Eye (tissue), 1 donor: ENCODE measurements around the gene TGFBR2.
"Not testable (repeated sequence)": the region's sequence is repeated elsewhere in the genome, so short reads cannot be mapped to it uniquely, and the experiment has no call there.

Experiments
- DNase-seq: peaks from one replicate; pipeline ENCODE4 v3.0.0-alpha.2; 2015

TGFBR2 gene

DNA sequence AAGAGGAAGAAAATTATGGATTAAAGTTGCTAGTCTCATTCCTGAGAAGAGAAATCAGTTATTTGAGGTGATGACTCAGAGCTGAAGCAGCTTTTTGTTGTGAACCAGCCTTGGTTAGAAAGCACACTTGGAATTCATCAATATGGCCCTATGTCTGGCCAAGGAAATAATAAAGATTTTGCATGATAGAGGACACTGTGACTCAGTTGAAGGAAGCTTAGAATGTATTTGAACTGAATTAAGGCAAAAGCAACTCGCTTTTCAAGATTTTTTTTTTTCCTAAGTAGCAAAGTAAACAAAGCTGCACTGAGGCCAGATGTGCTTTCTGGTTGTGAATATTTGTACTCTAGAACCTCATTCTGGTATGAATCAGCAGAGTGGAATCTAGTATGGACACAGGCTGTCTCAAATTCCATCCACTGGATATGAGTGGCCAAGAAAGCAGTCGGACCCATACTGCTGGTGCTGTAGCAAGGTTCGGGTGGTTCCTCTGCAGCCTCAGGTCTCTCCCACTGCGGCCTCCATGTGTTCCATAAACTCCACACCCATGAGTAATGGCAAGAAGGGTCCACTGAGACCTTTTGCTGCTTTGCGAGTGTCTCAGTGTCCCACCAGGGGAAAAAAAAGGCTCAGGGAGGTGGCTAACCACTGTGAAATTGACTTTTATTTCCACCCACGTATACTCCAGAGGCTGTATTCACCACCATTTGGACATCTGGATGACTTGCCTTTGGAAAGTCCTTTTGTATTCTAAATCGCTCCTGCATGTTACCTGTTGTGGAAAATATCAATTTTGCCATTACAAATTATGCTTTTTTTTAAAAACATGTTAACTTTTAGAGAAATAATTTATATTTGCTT is 53.1 kb downstream of the TGFBR2 start:
- DNase-seq: peak; percentile 42

DNA sequence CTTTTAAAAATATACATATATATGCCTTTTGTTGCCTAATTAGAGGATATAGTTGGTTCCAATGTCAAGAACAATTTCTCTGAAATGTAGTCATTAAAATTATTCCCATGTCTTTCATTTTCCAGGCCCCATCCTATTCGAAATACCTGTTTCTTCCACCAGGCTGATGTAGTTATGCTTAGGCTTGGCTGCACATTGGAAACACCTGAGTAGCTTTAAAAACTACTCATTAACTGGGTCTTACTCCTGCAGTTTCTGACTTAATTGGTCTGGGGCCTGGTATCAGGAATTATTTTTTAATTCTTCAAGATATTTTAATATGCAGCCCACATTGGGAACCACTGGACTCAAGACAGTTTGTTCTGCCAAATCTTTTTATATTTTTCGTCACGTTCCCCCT is 53.7 kb downstream of the TGFBR2 start:
- DNase-seq: no peak

DNA sequence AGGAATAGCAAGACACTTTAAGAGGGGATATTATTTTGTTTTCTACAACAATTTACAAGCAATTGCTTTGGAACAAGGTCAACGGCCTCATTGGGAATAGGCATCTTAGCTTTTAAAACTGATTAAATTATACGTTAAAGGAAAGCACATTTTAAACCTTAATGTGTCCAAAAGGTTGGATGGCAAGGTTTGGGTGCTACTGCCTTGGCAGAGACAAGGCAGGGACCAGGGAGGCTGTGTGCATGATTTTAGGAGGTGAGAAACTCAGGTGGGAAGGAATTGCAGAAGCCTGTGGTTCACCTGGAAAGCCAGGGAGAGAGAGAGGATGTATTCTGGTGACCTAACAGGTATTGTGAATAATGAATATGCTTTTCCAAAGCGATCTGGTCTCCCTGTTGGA is 54.3 kb downstream of the TGFBR2 start:
- DNase-seq: no peak

DNA sequence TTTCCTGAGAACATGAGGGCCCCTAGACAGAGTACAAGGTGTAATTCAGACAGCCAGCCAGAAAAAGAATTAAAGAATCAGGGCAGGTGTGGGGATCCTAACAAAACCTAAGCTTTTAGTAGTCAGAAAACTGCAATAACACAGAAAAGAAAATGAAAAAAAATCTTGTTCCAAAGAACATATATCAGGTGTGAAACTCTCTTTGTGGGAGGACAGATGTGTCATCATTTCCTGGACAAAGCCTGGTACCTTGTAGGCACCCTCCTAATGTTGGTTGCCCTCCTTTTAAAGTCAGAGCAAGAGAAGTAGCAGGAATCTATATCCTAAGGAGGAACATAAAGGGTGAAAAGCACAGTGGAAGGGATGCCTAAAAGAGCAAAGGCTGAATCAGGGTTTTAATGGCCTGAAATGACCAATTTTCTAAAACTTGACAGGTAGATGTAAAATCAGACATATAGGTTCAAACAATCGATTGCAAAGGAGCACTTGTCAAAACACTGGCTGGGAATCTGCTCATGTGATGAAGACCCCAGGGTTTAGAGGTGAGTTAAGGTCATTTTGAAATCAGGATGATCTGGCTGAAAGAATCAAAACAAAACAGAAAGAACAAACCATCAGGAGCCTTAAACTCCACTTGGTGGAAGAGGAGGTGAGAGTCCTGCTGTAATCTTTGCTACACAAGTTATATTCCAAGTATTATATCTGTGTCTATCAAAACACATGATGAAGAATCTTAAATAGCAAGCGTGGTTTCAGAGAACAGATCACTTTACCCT is 54.9 kb downstream of the TGFBR2 start:
- DNase-seq: no peak

DNA sequence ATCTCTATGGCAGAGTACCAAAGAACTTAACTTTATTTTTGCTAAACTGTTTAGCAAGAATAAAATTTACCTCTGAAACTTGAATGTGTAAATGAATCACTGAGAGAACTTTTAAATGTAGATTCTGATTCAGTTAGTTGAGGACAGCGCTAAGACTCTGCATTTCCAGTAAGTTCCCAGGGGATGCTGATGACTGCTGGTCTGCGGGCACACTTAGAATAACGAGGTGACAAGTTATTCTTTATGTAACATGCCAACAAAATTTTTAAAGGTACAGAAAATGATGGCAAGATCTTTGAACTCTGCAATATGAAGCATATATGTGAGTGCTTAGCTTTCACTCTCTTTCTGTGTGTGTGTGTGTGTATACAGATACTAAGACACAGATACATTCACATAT is 56.4 kb downstream of the TGFBR2 start:
- DNase-seq: no peak

DNA sequence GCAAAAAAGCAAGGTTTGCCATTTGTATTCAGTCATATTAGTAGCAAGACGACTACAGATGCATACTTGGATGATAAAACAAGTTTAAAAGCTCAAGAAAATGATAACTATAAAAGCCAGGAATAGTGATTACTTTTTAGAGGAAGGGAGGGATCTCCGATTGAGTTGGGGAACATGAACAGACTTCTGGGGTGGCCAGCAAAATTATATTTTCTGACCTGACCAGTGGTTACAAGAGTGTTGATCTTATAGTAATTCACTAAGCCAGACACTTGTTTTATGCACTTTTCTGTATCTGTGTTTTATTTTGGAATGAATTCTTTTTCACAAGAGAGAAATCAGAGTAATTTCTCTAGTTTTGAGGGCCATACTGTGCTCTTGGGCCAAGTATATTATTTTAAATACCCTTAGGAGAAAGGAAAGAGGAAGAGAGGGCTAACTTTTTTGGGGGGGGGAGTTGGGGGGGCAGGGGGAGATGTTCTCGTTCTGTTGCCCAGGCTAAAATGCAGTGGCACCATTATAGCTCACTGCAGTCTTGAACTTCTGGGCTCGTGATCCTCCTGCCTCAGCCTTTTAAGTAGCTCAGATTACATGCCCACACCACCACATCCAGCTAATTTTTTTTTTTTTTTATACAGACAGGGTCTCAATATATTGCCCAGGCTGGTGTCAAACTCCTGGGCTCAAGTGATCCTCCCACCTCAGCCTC is 57.3 kb downstream of the TGFBR2 start:
- DNase-seq: no peak

DNA sequence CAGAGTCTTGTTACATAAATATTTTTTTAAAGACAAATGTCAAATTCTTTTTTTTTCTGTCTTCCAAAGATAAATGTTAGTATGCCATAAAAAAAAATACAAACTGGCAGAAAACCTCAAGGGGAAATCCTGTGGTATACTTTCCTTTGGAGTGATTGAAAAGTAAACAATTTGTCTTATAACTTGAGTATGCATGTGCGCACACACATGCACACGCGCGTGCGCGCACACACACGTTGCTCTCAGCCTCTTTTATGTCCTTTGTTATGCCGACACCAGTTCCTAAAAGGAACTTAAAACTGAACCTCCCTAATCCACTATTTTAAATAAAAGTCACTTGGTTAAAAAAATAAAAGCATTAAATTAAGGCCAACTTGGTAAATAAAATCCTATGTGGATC is 58.1 kb downstream of the TGFBR2 start:
- DNase-seq: no peak

DNA sequence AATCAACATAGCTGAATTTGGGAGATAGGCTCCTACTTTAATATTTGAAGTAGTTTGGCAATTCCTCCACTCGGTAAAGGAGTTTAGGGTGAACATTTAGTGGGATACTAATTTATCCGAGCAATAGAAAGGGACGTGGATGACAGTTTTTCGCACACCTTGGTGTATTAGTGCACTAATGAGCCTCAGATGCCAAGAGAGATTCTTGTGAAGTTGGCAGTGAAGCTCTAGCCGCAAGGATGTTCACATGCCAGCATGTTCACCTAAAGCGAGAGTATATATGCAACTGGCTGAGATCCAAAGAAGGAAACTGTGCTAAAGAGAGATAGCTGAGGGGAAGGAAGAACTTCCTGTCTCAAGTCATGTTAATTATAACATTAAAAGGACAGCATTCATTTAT is 58.5 kb downstream of the TGFBR2 start:
- no peak for DNase-seq

DNA sequence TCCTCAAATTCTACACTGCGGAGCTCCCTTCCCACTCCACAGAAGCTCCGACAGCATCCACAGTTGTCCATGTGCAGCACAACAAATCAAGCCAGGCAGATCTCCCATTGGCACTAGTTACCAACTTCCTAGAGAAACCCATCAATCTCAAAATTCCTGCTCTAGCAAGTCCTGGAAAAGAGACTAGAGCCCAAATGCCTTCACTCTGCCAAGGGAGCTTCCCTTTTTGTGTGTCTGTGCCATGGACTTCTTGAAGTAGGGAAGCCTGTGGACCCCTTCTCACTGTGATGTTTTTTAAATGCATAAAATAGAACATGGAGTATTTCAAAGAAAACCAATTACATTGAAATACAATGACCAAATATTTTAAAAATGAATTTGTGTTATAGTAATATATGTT is 59.1 kb downstream of the TGFBR2 start:
- no peak for DNase-seq

DNA sequence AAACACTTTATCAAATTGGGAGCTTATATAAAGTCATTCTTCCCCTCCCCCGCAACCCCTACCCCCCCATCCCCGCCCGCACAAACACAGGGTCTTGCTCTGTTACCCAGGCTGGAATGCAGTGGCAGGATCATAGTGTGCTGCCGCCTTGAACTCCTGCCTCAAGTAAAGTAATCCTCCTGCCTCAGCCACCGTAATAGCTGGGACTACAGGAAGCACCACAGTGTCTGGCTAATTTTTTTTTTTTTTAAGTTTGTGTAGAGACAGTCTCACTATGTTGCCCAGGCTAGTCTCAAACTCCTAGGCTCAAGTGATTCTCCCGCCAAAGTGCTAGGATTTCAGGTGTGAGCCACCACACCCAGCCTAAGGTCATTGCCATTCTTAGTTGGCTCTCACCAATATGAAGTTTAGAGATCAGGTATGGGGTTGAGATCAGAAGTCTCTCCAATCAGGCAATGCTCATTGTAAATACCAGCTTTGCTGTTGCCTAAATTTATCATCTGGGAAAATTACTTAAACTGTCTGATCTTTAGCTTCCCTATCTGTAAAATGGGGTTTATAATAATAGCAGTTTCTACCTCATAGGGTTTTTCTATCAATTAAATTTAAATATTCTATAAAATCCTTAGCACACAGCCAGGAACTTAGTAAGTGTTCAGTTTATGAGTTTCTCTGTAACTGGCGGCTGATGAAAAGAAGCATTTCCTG is 60.3 kb downstream of the TGFBR2 start:
- no peak for DNase-seq

DNA sequence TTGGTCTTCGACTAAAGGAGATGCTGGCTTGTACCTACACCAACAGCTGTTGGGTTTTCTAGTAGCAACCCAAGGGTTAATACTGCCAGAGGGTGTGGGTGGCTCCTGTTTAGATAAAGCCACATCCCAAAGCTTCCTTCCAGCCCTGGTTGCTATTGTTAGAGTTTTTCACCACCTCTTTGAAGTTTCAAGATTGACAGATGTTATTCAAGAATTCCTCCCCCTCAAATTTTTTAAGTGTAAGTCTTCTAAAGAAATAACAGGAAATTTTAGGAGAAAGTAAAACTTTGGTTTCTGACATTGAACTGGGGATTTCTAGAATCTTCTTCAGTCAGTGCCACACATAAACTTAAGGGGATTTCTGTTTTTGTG is 60.9 kb downstream of the TGFBR2 start:
- DNase-seq: no peak

DNA sequence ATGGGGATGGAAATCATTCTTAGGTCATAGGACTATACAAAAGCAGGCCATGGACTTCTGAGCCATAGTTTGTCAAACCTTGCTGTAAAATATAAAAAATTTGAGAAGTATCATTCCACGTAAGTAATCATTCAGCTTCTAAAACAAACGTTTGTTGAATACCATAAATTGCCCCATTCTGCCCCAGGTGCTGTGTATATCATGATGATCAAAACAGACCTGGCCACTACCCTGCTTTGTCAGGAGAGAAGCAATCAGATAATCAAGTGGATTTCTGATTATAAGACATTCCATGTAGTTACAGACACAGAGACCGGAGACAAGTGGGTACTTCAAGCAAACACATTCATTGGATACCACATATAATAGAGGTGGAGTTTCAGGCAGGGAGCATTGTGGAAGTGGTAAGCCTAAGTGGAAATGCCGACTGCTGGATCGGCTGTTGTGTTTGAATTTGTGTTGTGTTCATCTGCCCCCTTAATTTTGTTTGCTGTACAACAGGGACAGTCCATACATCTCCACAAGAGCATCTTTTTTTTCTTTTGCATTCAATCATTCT is 61.7 kb downstream of the TGFBR2 start:
- DNase-seq: no peak

DNA sequence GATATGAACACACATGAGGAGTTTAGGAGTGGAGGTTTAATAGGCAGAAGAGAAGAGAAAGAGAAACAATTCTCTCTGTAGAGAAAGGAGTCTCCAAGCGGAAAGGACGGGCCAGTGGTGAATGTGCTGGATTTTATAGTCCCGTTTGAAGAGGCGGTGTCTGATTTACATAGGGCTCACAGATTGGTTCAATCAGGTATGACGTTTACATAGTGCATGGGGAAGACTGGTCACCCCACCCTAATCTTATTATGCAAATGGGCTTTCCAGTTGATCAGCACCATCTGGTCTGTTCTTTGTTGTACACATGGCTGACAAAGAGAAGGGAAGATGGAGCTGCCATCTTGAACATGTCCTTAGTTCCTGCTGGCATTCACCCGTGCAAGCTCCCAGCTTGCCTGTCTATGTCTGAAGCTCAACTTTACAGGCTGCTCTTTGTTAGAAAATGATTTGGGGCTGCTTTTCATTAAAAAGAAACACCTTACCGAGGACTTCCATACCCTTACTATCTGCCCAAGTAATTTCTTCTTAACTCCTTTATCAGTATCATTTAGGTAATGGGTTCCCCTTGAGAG is 63.0 kb downstream of the TGFBR2 start:
- not testable (repeated sequence) for DNase-seq

DNA sequence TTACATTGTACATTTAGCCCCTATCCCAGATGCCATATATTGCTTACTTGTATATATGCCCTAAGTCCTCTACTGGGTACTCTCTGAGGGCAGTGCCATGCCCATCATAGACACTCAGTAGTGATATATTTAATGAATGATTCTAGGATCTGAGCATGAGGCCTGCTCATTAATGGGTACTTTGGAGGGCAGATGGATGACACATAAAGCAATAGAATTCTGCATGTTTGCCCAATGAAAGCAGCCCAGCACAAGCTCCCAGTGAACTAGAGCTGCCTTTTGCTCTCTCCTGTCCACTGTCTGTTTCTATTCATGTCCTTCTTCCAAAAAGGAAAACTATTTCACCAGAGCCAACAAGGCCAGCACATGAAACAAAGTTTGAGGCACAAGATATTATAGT is 63.9 kb downstream of the TGFBR2 start:
- DNase-seq: no peak

DNA sequence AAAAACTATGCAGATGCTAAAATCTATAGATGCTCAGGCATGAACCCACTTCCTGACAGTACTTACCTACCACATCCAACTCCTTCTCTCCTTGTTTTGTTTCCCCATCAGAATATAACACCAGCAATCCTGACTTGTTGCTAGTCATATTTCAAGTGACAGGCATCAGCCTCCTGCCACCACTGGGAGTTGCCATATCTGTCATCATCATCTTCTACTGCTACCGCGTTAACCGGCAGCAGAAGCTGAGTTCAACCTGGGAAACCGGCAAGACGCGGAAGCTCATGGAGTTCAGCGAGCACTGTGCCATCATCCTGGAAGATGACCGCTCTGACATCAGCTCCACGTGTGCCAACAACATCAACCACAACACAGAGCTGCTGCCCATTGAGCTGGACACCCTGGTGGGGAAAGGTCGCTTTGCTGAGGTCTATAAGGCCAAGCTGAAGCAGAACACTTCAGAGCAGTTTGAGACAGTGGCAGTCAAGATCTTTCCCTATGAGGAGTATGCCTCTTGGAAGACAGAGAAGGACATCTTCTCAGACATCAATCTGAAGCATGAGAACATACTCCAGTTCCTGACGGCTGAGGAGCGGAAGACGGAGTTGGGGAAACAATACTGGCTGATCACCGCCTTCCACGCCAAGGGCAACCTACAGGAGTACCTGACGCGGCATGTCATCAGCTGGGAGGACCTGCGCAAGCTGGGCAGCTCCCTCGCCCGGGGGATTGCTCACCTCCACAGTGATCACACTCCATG is 65.3 kb downstream of the TGFBR2 start:
- no peak for DNase-seq

DNA sequence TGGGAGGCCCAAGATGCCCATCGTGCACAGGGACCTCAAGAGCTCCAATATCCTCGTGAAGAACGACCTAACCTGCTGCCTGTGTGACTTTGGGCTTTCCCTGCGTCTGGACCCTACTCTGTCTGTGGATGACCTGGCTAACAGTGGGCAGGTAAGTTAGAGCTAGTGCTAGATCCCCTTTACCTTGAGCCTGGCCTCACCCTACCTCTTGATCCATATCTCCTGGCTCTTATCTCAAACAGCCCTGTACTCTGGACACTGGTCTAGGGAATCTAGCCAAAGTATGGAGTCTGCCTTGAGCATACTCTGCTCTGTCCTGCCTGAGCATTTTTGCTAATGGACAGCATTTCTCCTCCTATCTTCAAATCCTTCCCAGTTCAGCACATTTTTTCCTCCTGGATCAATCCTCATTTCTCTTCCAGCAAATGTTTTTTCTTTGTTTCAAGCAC is 65.9 kb downstream of the TGFBR2 start:
- no peak for DNase-seq

DNA sequence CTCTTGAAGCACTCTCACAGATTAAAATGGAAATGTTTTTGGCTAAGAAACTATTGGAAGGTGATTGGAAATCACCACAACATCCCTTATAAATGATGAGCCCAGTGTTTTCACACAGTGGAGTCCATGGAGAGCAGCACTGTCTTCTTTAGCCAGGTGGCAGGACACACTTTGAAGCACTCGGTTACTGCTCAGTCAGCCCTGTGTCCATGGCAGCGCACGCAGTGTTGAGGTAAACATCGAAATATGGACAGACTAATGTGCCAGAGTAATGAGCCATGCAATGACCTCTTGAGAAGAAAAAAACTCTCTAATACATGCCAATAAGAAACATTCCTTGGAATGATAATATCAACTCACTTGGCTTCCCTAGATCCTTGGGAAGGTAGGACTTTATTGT is 66.6 kb downstream of the TGFBR2 start:
- no peak for DNase-seq

DNA sequence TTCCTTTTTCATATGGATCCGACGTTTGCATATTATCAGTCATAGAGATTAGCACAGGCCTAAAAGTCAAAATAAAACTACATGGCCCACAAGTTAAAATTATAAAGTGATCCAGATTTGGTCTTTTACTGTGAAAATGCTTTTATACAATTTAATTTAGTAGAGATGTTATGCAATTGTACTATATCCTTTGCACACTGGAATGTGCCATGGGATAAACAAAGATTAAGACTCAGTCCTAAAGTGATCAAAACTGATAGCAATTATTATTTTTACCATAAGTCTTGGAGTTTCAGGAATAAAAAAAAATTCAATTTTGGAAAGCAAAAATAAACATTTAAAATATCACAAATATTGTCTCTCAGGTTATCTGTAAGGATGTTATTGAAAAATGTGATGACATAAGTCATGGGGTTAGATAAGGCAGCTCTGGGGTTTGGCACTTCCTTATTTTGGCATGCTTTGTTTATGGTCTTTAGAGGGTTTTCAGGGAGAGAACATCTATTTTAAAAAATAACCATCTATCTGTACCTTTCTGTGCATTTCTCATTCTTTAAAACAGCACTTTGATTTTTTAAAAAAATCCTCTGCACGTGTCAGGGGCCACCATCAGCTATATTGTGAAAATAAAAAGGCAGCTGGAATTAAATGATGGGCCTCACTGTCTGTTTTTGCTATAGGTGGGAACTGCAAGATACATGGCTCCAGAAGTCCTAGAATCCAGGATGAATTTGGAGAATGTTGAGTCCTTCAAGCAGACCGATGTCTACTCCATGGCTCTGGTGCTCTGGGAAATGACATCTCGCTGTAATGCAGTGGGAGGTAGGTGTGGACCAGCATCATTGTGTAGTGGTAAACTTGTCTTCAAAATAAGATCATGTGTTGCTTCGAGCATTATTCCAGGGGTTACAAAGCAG is 67.3 kb downstream of the TGFBR2 start:
- no peak for DNase-seq

DNA sequence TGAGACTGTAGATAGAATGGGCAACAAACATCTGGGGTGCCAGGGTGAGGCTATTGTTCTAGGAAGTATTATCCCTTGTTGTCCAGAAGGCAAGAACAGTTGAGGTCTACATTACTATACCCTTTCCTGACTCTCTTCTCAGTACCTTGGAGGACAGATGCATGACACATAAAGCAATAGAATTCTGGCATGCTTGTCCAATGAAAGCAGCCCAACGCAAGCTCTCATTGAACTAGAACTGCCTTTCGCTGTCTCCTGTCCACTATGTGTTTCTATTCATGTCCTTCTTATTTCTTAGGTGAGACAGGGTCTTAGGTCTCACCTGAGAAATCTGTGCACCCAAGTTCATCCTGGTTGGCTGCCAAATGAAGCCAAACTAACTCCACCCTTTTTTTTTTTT is 68.6 kb downstream of the TGFBR2 start:
- DNase-seq: no peak

DNA sequence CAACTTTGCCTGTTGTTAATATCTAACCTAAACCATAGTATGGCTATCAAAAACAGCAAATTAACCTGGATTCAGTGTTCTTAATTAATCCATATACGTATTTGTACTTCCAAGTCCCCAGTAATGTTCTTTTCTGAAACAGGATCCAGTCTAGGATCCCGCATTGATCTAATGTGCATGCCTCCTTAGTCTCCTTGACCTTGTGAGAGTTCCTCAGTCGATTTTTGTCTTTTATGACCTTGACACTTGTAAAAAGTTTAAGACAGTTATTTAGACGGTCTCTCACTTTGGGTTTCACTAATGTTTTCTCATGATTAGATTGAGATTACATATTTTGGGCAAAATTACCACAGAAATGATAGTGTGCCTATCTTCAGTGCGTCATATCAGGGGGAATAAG is 69.4 kb downstream of the TGFBR2 start:
- DNase-seq: no peak
